ENCODE measurements around the gene SMTN. TPM values are rescaled to one million over a fixed set of nuclear protein-coding genes. Genes with fewer than 3 reads are reported as not detected.

The SMTN gene
- total RNA-seq, 1 experiment from 2014 or later = 80.2 TPM

GRCh38 chr22:31097941-31098631 lies 17.0 kb downstream of the SMTN start:
- Mint-ChIP-seq H3K9me3 (ENCODE audit: unreplicated experiment) (no peaks in the 10 kb centered on the region), H3K27ac (ENCODE audit: low read depth, unreplicated experiment) (no peak overlapping the region), H3K4me1 (ENCODE audit: insufficient read depth, unreplicated experiment) (peaks cover 15% of the 10 kb centered on the region), H3K36me3 (ENCODE audit: insufficient read depth, unreplicated experiment) (peaks cover 19% of the 10 kb centered on the region), H3K4me3 (ENCODE audit: unreplicated experiment) (no peak overlapping the region), H3K27me3 (ENCODE audit: insufficient read depth, unreplicated experiment) (no peaks in the 10 kb centered on the region)
- ChIA-PET POLR2A (interaction anchor here (1.2 kb wide), 1 partner anchor 9 kb away, joined by 3 read pairs; the partner anchor contains the start of gene SELENOM), CTCF (interaction anchor here (1.0 to 1.7 kb wide), 2 partner anchors 9 kb away, joined by 6 to 7 read pairs; partner anchors contain the start of gene SELENOM)
- DNase-seq (ENCODE audit: unreplicated experiment) = no peak
- TF ChIP-seq, protein P1, sequence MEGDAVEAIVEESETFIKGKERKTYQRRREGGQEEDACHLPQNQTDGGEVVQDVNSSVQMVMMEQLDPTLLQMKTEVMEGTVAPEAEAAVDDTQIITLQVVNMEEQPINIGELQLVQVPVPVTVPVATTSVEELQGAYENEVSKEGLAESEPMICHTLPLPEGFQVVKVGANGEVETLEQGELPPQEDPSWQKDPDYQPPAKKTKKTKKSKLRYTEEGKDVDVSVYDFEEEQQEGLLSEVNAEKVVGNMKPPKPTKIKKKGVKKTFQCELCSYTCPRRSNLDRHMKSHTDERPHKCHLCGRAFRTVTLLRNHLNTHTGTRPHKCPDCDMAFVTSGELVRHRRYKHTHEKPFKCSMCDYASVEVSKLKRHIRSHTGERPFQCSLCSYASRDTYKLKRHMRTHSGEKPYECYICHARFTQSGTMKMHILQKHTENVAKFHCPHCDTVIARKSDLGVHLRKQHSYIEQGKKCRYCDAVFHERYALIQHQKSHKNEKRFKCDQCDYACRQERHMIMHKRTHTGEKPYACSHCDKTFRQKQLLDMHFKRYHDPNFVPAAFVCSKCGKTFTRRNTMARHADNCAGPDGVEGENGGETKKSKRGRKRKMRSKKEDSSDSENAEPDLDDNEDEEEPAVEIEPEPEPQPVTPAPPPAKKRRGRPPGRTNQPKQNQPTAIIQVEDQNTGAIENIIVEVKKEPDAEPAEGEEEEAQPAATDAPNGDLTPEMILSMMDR (IDR thresholded peaks at IDR 0.05; ENCODE audit: unreplicated experiment) = no peak
- intact Hi-C loops (cut with micrococcal nuclease) = no loop called here
- no TSS peak for BruUV-seq (replicated peaks)

GRCh38 chr22:31098632-31099110 lies 17.6 kb downstream of the SMTN start:
- Mint-ChIP-seq H3K9me3 (ENCODE audit: unreplicated experiment) (no peaks in the 10 kb centered on the region), H3K4me3 (ENCODE audit: unreplicated experiment) (no peak overlapping the region), H3K36me3 (ENCODE audit: insufficient read depth, unreplicated experiment) (peaks cover 19% of the 10 kb centered on the region), H3K4me1 (ENCODE audit: insufficient read depth, unreplicated experiment) (peaks cover 15% of the 10 kb centered on the region), H3K27me3 (ENCODE audit: insufficient read depth, unreplicated experiment) (no peaks in the 10 kb centered on the region), H3K27ac (ENCODE audit: low read depth, unreplicated experiment) (no peak overlapping the region)
- BruUV-seq (replicated peaks) = no TSS peak
- no peak for DNase-seq (ENCODE audit: unreplicated experiment)
- intact Hi-C loops (cut with micrococcal nuclease) = no loop called here
- CTCF ChIA-PET = interaction anchor here (1.0 to 1.7 kb wide), 2 partner anchors 9 to 10 kb away, joined by 6 to 7 read pairs; partner anchors contain the start of gene SELENOM
- TF ChIP-seq, protein P1 (IDR thresholded peaks at IDR 0.05; ENCODE audit: unreplicated experiment) = no peak
- POLR2A ChIA-PET = interaction anchor here (1.2 kb wide), 1 partner anchor 9 kb away, joined by 3 read pairs; the partner anchor contains the start of gene SELENOM

DNA sequence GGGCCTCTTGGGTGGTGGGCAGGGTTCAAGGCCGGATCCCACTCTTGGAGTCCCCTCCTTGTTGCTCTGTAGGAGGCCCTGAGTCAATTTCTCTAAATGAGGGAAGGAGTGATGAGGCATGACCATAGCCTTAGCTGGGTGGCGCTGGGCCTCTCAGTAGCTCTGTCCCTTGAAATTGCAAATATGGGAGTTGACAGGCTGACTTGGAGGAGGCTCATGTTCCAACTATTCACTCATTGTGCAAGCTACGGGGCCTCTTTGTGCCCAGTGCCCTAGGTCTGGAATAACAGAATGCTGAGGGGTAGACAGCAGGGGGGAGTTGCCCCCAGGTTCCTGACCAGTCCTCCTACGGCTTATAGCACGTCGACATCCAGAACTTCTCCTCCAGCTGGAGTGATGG lies 18.3 kb downstream of the SMTN start:
- Mint-ChIP-seq H3K27me3 (ENCODE audit: insufficient read depth, unreplicated experiment) (no peaks in the 10 kb centered on the region), H3K27ac (ENCODE audit: low read depth, unreplicated experiment) (no peak overlapping the region), H3K9me3 (ENCODE audit: unreplicated experiment) (no peaks in the 10 kb centered on the region), H3K4me3 (ENCODE audit: unreplicated experiment) (no peak overlapping the region), H3K4me1 (ENCODE audit: insufficient read depth, unreplicated experiment) (peaks cover 15% of the 10 kb centered on the region), H3K36me3 (ENCODE audit: insufficient read depth, unreplicated experiment) (peaks cover 26% of the 10 kb centered on the region)
- intact Hi-C loops (cut with micrococcal nuclease) = no loop called here
- TF ChIP-seq, protein P1 (IDR thresholded peaks at IDR 0.05; ENCODE audit: unreplicated experiment) = no peak
- ChIA-PET CTCF (interaction anchor here (1.7 kb wide), 1 partner anchor 10 kb away, joined by 7 read pairs; no protein-coding TSS in a partner anchor), POLR2A (no interaction called here)
- no TSS peak for BruUV-seq (replicated peaks)
- DNase-seq (ENCODE audit: unreplicated experiment) = no peak

DNA sequence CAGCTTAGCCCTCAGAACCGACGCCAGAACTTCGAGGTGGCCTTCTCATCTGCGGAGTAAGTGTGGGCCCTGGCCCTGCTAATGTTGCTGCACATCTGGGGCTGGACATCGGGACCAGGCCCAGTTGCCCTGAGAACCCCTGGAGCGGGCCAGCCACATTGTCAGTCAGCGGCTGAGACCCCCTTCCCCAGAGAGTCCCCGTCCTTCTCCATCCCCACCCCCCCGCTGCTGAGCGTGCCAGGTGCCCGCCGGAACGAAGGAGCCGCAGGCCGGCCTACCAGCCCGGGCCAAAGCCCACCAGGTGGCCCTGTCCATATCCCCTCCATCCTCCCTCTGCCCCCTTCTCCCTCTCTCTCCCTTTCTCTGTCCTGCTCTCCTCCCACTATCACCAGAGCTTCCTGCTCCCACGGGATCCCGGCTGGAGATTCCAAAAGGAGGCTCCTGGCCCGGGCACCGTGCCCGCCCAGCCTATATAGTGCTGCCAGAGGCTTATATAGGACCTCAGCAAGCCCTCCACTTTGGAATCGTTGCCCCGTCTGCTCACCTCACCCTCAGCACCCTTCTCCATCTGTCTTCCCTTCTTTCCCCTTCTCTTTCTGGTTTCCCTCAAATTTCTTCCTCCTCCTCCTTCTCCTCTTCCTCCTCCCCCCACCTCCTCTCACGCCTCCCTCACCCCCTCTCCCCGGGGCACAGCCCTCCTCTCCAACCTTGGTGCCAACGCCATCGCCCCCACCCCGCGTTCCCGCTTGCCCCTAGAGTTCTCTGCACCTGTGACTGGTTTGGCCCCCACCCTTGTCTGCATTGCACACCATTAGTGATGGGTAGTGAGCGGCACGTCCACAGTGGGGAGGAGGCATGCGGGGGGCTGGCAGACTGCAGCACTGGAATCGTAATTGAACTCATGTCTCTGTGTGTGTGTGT lies 19.0 kb downstream of the SMTN start:
- CTCF ChIA-PET = interaction anchor here (1.7 kb wide), 1 partner anchor 11 kb away, joined by 7 read pairs; no protein-coding TSS in a partner anchor
- peaks cover 15% of the 10 kb centered on the region for H3K4me1 Mint-ChIP-seq (ENCODE audit: insufficient read depth, unreplicated experiment)
- H3K27me3 Mint-ChIP-seq (ENCODE audit: insufficient read depth, unreplicated experiment) = no peaks in the 10 kb centered on the region
- no peak overlapping the region for H3K27ac Mint-ChIP-seq (ENCODE audit: low read depth, unreplicated experiment)
- no peak overlapping the region for H3K4me3 Mint-ChIP-seq (ENCODE audit: unreplicated experiment)
- intact Hi-C loops (cut with micrococcal nuclease) = no loop called here
- DNase-seq (ENCODE audit: unreplicated experiment) = no peak
- TF ChIP-seq, protein P1 (IDR thresholded peaks at IDR 0.05; ENCODE audit: unreplicated experiment) = no peak
- POLR2A ChIA-PET = no interaction called here
- H3K9me3 Mint-ChIP-seq (ENCODE audit: unreplicated experiment) = no peaks in the 10 kb centered on the region
- H3K36me3 Mint-ChIP-seq (ENCODE audit: insufficient read depth, unreplicated experiment) = peaks cover 26% of the 10 kb centered on the region
- no TSS peak for BruUV-seq (replicated peaks)

Measured in MCF 10A (cell line).